Retinal pigment epithelial cell (primary cell): Measurements from ENCODE around the gene CADPS2.
"Not testable (repeated sequence)": the region's sequence is repeated elsewhere in the genome, so short reads cannot be mapped to it uniquely, and the experiment has no call there.

ENCODE experiments used
- DNase-seq: peaks from one replicate; pipeline ENCODE4 v3.0.0-alpha.2; 2010; ENCODE audit warnings: low read depth
- H3K4me3 ChIP-seq: 2 replicates; pipeline ENCODE4 v1.5.1; 2011; ENCODE audit warnings: mild to moderate bottlenecking, low read length, control low read depth, moderate library complexity
- TF ChIP-seq, protein P1 (sequence below): conservative IDR thresholded peaks from 2 replicates; pipeline ENCODE4 v1.5.1; 2011; ENCODE audit warnings: low read depth, low read length, control low read depth, inconsistent platforms

Gene CADPS2

DNA sequence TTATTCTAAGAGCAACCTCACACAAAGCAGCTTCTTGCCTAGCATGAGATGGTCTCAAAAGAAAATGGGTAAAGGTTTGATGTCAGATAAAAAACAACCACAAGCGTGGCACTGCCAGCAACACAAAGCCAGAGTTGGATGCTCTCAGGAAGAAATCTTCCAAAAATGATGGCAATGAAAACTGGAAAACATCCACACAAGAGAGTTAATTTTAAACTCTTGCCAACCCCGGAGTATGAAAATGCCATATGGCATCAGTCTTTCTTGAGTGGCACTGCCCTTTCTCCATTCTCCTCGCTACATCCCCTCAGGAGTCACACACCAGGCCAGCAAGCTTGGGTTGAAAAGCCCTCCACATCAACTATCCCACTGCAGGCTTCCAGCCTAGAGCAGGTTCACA is 41.0 kb downstream of the CADPS2 start:
- no peak overlapping the region for H3K4me3 ChIP-seq
- DNase-seq, result no peak
- TF ChIP-seq, protein P1, sequence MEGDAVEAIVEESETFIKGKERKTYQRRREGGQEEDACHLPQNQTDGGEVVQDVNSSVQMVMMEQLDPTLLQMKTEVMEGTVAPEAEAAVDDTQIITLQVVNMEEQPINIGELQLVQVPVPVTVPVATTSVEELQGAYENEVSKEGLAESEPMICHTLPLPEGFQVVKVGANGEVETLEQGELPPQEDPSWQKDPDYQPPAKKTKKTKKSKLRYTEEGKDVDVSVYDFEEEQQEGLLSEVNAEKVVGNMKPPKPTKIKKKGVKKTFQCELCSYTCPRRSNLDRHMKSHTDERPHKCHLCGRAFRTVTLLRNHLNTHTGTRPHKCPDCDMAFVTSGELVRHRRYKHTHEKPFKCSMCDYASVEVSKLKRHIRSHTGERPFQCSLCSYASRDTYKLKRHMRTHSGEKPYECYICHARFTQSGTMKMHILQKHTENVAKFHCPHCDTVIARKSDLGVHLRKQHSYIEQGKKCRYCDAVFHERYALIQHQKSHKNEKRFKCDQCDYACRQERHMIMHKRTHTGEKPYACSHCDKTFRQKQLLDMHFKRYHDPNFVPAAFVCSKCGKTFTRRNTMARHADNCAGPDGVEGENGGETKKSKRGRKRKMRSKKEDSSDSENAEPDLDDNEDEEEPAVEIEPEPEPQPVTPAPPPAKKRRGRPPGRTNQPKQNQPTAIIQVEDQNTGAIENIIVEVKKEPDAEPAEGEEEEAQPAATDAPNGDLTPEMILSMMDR, result no peak

DNA sequence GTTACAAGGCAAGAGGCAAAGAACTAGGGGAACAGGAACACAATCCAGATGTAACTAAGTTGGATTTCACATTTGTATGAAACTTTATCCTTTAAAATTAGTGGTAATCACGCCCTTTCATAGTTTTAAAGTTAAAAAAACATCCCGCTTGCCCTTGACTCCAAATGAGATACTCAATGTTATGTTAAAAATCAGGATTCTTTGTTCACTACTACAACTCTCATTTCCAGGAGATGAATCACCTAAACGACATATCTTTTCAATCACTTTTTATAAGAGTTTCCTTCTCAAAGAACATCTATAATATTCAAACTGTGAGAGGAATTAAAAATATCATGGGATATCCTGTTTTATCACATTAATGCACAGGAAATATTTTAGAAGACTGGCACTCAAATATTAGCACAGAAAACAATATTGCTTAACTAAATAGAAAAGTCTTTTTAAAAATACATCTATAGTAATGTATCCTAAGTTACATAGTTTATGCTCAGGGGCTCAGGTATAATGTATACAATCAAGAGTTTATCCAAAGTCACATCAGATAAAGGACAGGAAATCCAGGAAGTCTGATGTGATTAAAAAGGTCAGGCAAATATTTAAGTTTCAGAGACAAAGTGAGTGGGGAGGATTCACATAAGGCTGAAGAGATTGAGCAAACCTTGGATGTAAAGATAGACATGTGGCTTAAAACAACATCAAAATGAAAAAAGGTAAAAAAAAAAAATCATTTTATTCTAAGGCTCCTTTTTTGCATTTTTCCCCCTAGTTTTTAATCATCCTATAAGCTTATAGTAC is 41.9 kb downstream of the CADPS2 start:
- DNase-seq, result no peak
- TF ChIP-seq, protein P1, result no peak
- H3K4me3 ChIP-seq, result no peak overlapping the region

GRCh38 chr7:122842971-122843370 is 43.3 kb downstream of the CADPS2 start:
- no peak for DNase-seq
- no peak overlapping the region for H3K4me3 ChIP-seq
- TF ChIP-seq, protein P1, result no peak

DNA sequence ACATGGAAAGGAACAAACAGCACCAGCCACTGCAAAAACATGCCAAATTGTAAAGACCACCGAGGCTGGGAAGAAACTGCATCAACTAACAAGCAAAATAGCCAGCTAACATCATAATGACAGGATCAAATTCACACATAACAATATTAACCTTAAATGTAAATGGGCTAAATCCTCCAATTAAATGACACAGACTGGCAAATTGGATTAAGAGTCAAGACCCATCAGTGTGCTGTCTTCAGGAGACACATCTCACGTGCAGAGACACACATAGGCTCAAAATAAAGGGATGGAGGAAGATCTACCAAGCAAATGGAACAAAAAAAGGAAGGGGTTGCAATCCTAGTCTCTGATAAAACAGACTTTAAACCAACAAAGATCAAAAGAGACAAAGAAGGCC is 50.0 kb downstream of the CADPS2 start:
- DNase-seq, H3K4me3 ChIP-seq: not testable (repeated sequence)

DNA sequence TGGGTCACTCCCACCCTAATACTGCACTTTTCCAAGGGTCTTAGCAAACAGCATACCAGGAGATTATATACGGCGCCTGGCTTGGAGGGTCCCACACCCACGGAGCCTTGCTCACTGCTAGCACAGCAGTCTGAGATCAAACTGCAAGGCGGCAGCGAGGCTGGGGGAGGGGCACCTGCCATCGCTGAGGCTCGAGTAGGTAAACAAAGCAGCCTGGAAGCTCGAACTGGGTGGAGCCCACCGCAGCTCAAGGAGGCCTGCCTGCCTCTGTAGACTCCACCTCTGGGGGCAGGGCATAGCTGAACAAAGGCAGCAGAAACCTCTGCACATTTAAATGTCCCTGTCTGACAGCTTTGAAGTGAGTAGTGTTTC is 51.7 kb downstream of the CADPS2 start:
- not testable (repeated sequence) for DNase-seq, H3K4me3 ChIP-seq

- TF ChIP-seq, protein P1, result no peak
- DNase-seq, result no peak
- H3K4me3 ChIP-seq, result no peak overlapping the region
Observed at GRCh38 chr7:122833888-122834570, 52.2 kb downstream of the CADPS2 start.

DNA sequence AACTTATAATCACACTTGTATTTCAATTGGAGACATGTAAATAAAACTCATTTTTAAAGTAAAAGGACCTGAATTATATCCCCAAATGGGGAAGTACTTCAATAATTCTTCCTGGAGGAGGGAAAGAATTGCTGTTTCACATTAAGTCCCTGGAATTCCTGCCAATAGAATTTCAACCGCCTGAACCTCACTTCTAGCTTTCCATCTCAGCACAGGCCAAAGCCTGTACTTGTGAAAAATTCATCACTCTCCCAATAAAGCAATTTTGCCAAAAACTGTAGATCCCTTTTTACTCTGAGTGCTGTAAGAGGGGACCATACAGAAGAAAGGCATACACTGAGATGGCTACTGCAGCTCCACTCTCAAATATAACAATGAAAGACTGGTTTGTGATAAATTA is 54.8 kb downstream of the CADPS2 start:
- TF ChIP-seq, protein P1, result no peak
- DNase-seq, result no peak
- H3K4me3 ChIP-seq, result no peak overlapping the region

DNA sequence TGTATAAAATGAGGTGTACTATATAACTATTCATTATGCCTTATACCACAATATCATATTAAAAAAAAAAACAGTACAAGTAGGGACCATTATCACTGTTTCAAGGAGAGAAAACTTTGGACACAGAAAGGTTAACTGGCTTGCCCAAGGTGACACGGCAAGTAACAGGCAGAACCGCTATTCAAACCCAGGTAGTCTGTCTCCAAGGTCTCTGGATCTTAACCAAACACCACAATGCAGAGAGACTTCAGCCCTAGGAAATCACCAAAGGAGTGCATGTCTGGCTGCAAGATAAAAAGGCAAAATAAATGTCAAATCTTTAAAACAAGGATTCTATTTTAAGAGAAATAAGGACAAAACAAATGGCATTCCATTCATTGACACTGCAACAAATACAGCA is 56.3 kb downstream of the CADPS2 start:
- TF ChIP-seq, protein P1, result no peak
- no peak overlapping the region for H3K4me3 ChIP-seq

More for the DNA sequence above, 56.3 kb downstream of the CADPS2 start:
- no peak for DNase-seq
